BE2C (cell line): ENCODE measurements around the gene GARIN3.

ENCODE experiments used
- DNase-seq: peaks from one replicate; pipeline ENCODE4 v3.0.0-alpha.2; 2020
- H3K27me3 ChIP-seq: fragments of 250-450 bp; sonication (Bioruptor Pico); 2 replicates; pipeline ENCODE4 v1.5.1; 2020; ENCODE audit warnings: mild to moderate bottlenecking
- H3K36me3 ChIP-seq: fragments of 250-450 bp; sonication (Bioruptor Pico); 2 replicates; pipeline ENCODE4 v1.5.1; 2020; ENCODE audit warnings: mild to moderate bottlenecking
- H3K4me1 ChIP-seq: fragments of 250-450 bp; sonication (Bioruptor Pico); 2 replicates; pipeline ENCODE4 v1.5.1; 2020
- H3K4me3 ChIP-seq: 2 replicates; pipeline ENCODE4 v1.5.1; 2011; ENCODE audit warnings: low read depth, low read length
- H3K9me3 ChIP-seq: fragments of 250-450 bp; sonication (Bioruptor Pico); 2 replicates; pipeline ENCODE4 v1.5.1; 2020
- TF ChIP-seq, protein P1 (sequence below): IDR thresholded peaks from 2 replicates; pipeline ENCODE4 v1.5.1; 2012; ENCODE audit warnings: mild to moderate bottlenecking, low read depth, low read length

GARIN3 gene

DNA sequence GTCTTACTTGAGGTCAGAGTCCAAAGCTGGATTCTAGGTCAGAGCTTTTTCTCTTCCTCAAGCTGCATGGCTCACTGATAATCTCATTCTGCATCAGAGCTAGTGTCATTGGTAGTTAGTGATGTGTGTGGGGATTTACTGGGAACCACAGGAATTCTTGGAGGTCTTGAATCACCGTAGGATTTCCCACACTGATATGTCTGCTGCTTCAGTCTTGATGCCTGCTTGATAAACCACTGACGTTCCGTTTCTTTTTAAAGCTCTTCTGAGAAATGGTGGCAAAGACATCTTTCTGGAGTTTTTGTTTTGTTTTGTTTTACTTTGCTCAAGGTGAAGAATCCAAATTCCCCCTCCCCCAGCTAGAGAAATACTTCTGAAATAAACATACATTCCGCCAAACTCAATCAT, 1.2 kb upstream of the GARIN3 start:
- DNase-seq: no peak
- TF ChIP-seq, protein P1, sequence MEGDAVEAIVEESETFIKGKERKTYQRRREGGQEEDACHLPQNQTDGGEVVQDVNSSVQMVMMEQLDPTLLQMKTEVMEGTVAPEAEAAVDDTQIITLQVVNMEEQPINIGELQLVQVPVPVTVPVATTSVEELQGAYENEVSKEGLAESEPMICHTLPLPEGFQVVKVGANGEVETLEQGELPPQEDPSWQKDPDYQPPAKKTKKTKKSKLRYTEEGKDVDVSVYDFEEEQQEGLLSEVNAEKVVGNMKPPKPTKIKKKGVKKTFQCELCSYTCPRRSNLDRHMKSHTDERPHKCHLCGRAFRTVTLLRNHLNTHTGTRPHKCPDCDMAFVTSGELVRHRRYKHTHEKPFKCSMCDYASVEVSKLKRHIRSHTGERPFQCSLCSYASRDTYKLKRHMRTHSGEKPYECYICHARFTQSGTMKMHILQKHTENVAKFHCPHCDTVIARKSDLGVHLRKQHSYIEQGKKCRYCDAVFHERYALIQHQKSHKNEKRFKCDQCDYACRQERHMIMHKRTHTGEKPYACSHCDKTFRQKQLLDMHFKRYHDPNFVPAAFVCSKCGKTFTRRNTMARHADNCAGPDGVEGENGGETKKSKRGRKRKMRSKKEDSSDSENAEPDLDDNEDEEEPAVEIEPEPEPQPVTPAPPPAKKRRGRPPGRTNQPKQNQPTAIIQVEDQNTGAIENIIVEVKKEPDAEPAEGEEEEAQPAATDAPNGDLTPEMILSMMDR: no peak
- H3K27me3 ChIP-seq: peaks cover 3% of the 10 kb centered on the region

DNA sequence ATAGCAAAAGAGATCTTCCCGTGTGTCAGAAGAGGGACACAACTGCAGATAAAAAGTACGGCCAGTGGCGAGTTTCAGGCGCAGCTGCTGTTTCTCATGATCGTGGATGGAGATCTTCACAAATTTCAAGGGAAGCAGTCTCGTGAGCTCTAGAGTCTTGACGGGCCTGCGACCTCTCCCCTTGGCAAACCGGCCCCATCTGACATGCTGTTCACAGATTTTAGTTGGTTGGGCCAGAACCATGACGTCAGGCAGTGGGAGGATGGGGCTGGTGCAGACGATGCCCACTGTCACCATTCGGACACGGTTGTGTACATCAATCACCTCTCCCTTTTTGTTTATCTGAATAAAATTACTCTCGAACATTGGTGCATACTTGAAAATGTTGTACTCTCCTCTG, 396 bp downstream of the GARIN3 start:
- no peaks in the 10 kb centered on the region for H3K36me3 ChIP-seq
- TF ChIP-seq, protein P1: no peak
- no peak overlapping the region for H3K4me3 ChIP-seq

More for the DNA sequence above, 1.2 kb upstream of the GARIN3 start:
- Histone ChIP-seq H3K4me1 (no peaks in the 10 kb centered on the region), H3K36me3 (no peaks in the 10 kb centered on the region), H3K4me3 (no peak overlapping the region), H3K9me3 (no peaks in the 10 kb centered on the region)

DNA sequence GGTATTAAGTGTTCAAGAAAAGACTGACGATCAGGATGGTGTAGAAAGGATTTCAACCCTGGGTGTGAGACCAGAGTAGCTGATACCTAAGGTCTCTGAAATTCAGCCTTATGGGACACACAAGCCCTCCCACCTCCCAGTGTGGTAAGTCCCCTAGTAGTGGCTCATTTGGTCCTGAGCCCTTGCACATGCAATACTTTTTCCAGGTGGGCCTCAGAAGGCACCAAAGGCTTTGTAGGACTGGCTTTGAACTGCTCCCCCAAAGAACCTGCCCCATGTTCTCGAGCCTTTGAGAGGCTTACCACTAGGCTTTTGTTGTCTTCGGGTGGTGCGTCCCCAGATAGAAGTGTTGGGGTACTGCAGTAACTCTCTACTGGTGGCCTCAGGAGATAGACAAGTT, 803 bp downstream of the GARIN3 start:
- H3K27me3 ChIP-seq: peaks cover 10% of the 10 kb centered on the region
- TF ChIP-seq, protein P1: no peak

More for the DNA sequence above, 396 bp downstream of the GARIN3 start:
- no peaks in the 10 kb centered on the region for H3K4me1 ChIP-seq
- no peak for DNase-seq
- no peaks in the 10 kb centered on the region for H3K9me3 ChIP-seq
- peaks cover 9% of the 10 kb centered on the region for H3K27me3 ChIP-seq

DNA sequence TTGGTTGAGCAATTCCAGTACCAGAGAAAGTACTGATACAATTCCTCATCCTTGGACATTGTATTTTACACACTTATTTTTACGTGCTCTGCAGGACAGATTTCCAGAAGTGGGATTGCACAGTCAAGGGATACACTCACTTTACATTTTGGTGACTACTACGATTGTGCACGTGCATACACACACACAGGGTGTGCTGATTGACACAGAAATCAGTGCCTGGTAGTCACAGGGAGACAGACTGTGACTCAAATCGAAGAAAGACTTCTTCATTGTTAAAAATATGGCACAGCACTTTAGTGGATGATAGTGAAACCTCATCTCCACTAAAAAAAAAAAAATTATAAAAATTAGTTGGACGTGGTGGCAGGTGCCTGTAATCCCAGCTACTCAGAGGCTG, 1.5 kb downstream of the GARIN3 start:
- no peak for DNase-seq
- TF ChIP-seq, protein P1: no peak
- Histone ChIP-seq H3K4me3 (no peak overlapping the region), H3K9me3 (no peaks in the 10 kb centered on the region), H3K36me3 (no peaks in the 10 kb centered on the region), H3K27me3 (peaks cover 16% of the 10 kb centered on the region), H3K4me1 (no peaks in the 10 kb centered on the region)

More for the DNA sequence above, 803 bp downstream of the GARIN3 start:
- Histone ChIP-seq H3K4me3 (no peak overlapping the region), H3K36me3 (no peaks in the 10 kb centered on the region), H3K4me1 (no peaks in the 10 kb centered on the region), H3K9me3 (no peaks in the 10 kb centered on the region)
- no peak for DNase-seq

DNA sequence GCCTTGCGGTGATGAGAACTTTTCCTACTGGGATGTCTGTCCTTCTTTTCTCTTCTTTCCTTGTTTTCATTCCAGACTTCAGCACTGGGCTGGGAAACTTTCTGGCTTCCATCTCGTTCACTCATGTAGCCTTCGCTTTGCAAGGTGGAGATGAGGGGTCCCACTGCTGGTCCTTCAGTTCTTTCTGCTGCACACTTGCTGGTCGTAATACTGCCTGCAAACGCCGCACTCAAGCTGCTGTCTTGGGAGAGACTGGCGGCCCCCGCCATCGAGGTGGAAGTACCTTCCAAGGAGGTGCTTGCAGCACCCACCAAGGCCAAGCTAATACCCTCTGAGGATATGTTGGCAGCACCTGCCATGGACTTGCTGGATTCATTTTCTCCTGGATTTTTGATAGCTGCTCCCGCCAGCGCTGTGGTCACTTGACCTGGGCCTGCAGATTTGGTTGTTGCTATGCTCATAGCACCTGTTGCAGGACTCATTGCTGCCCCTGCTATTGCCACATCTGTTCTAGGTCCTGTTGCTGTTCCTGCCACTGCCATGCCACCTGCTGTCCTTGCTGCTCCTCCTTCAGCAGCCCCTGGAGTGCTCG, 3.0 kb downstream of the GARIN3 start:
- no peaks in the 10 kb centered on the region for H3K4me1 ChIP-seq
- H3K36me3 ChIP-seq: no peaks in the 10 kb centered on the region
- DNase-seq: no peak
- peaks cover 17% of the 10 kb centered on the region for H3K27me3 ChIP-seq
- TF ChIP-seq, protein P1: no peak
- H3K9me3 ChIP-seq: no peaks in the 10 kb centered on the region
- no peak overlapping the region for H3K4me3 ChIP-seq

DNA sequence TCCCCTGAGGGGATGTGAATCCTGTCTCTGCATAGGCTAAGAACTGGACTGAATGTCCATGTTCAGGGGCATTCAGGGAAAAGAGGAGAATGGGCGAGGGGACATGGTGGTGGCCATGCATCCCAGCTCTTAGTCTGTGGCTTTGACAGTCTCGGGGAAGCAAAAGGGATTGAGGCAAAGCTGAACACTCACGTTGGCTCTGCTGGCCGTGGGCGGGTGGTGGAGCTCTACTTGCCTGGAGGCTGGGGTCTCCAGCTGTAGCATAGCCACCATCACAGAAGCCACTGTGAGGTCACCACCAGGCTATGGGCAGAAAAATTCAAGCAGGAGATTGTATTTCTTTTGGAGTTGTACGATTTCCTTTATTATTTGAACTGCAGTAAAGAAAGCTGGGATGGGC, 4.1 kb downstream of the GARIN3 start:
- Histone ChIP-seq H3K4me3 (no peak overlapping the region), H3K36me3 (no peaks in the 10 kb centered on the region), H3K9me3 (no peaks in the 10 kb centered on the region), H3K4me1 (no peaks in the 10 kb centered on the region), H3K27me3 (peaks cover 17% of the 10 kb centered on the region)
- DNase-seq: no peak
- TF ChIP-seq, protein P1: no peak
